ENCODE measurements around the gene ZNF423.

GRCh38 chr16:49486400-49486799, 369.5 kb downstream of the ZNF423 start:
- TF ChIP-seq CTCF (IDR thresholded peaks at IDR 0.05; ENCODE audit: poor library complexity, severe bottlenecking) (no peak), EZH2 (IDR thresholded peaks at IDR 0.05; ENCODE audit: borderline replicate concordance, insufficient read depth, low read length, poor library complexity, severe bottlenecking) (no peak)
